Cortex of kidney (tissue), 1 donor: ENCODE results near the gene JAZF1.

Source experiments
- DNase-seq: peaks from one replicate; lab custom pipeline; 2025; lab: John Stamatoyannopoulos, UW

JAZF1 gene

DNA sequence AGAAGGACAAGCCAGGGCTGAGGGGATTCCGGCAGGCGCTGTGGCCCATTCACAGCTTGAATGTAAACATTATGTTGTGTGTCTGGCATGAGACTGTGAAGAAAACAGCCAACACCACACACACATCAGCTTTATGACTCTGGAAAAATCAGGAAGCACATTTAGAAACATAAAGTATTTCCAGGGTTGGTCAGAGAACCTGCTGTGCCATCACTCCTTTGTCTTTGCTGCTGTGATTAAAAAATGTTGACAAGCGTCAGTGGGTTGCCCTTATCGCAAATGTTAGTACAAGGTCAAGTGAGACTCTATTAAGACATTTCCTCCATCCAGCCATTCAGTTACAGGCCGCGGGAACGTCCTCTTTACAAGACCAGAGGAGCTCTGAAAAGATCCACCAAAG, 345.2 kb downstream of the JAZF1 start:
- no peak for DNase-seq

- no peak for DNase-seq
Observed at GRCh38 chr7:27834179-27834921, 346.2 kb downstream of the JAZF1 start.

DNA sequence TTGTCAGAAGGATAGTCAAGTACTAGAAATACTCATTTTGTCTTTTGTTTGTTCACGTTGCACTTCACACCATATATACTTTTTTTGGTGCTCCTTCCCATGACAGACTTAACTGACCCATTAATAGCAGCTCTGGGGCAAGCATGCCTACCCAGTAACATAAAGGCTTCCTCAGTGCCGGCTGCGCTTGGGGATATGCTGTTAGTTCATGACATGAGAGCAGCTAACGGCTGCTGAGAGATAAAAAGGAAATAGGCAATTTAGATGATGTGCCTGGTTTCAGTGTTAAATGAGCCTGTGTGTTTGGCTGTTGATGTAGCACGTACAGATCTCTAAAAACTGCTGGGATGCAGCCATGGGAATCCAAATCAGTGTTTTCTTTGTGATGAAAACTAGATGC, 354.2 kb downstream of the JAZF1 start:
- no peak for DNase-seq

GRCh38 chr7:27825891-27826290, 354.7 kb downstream of the JAZF1 start:
- no peak for DNase-seq

- no peak for DNase-seq
Observed at GRCh38 chr7:27822245-27822644, 358.4 kb downstream of the JAZF1 start.

DNA sequence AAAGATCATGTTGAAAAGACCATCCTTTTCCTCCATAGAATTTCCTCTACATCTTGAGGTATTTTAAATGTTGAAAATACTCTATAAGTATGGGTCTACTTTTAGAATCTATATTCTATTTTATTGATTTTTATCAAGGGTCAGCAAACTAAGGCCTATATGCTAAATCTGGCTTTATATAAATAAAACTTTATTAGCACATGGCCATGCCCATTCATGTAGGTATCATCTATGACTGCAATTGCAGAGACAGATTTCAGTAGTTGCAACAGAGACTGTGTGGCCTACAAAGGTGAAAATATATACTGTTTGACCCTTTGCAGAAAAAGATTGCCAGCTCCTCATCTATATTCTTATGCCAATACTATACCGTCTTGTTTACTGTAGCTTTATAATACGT, 367.9 kb downstream of the JAZF1 start:
- DNase-seq: no peak

DNA sequence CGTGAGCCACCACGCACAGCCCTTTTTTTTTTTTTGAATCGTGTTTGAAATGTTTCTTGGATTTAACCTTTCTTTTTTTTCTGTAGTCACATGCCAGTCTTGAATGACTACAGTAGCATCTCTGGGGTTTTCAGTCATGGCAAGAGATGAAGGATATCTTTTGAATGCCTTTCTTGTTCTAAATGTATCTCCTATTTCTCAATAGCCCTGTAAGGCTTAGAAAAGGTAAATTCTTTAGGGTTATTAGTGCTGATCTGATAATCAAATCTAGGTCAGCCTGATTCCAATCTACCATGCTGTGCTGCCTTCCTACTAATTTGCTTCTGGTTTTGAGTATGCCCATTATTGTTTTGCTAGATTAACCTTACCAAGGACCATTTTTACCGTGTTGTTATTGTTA, 370.4 kb downstream of the JAZF1 start:
- no peak for DNase-seq

- DNase-seq: no peak
Observed at GRCh38 chr7:27808626-27809025, 372.0 kb downstream of the JAZF1 start.

DNA sequence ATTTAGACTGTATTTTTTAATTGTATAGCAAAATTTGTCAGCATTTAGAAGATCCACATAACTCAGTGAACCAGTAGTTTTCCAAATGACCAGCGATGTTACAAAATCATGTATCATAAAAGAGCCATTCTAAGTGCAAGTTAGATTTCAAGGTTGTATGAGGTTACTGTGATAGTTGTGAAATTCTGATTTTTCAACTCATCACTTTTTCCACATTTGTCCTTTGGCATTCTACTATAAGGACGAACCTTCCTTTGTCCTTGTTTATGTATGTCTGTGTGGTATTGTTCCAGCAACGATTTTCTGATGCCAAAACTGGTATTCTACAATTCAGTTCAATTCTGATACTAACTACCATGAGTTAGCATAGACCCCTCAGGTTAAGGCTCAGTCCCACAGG, 376.5 kb downstream of the JAZF1 start:
- DNase-seq: no peak

DNA sequence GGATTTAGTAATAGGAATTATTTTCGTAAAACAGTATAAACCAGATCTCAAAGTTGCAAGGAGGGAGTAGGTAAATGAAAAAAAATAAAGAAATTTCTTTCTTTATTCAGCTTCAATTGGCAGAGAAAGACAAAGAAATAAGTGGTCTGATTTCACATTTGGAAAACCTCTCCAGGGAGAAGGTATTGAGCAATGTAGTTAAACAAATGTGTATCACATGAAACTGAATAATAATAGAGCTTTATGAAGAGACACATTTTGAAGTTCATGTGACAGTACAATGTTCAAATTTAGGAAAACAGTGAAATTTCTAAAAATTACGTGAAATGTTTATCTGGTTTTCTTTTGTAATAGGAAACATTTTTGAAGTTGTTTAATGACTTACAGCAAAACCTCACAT, 377.6 kb downstream of the JAZF1 start:
- DNase-seq: no peak

DNA sequence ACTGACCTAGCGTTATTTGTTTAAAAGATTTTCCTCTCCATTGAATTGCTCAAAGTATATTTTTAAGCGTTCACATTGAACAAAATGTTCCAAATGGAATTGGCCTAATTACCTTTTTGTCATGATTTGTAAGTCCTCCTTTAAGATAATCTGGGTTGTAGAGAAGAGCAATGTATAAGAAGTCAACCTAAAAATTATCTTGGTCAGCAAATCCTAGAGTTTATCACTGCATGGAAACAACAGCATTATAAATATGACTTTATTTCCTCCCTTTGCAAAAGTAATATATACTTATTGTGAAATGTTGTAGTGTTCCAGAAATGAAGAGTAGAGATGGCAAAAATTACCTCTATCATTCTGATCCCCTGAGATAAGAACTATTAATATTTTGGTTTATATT, 381.4 kb downstream of the JAZF1 start:
- no peak for DNase-seq

GRCh38 chr7:27795977-27796376, 384.6 kb downstream of the JAZF1 start:
- DNase-seq: no peak

- DNase-seq: no peak
Observed at GRCh38 chr7:27793780-27794179, 386.8 kb downstream of the JAZF1 start.

GRCh38 chr7:27788437-27788836, 392.2 kb downstream of the JAZF1 start:
- no peak for DNase-seq

GRCh38 chr7:27784399-27785053, 396.1 kb downstream of the JAZF1 start:
- no peak for DNase-seq

DNA sequence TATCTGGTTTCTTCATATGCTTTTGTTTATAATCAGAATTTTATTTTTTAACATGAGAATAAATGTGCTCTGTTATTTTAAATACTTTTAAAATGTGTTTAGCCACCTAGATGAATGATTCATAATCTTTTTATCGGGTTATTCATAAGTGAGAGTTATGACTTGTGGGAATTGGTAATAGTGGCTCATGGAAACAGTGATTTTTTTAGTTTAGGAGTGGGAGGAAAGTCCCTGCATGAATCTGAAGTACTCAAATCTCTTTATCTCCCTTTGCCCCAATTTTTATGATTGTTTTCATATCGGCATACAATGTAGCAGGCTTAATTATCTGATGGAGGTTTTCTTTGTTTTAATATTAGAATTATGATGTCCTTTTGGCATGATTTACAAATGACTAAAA, 397.7 kb downstream of the JAZF1 start:
- no peak for DNase-seq

DNA sequence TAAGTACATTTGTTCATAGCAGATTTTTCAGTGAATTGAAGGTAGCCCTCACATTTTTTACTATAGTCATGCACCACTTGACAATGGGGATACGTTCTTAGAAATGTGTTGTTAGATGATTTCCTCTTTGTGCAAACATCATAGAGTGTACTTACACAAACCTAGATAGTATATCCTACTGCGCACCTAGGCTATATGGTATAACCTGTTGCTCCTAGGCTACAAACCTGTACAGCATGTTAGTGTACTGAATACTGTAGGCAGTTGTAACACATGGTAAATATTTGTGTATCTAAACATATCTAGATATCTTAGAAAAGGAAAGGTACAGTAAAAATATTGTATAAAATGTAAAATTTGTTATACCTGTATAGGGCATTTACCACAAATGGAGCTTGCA, 399.4 kb downstream of the JAZF1 start:
- no peak for DNase-seq
